GM12875 (cell line): ENCODE measurements around the gene RAB3C.

Experiments used
- H3K4me3 ChIP-seq: one replicate; pipeline ENCODE4 v1.5.1; 2011; ENCODE audit warnings: low read depth, low read length, control low read depth
- TF ChIP-seq, protein P1 (sequence below): IDR thresholded peaks from 2 replicates; pipeline ENCODE4 v1.5.1; 2011; ENCODE audit warnings: low read depth, mild to moderate bottlenecking, control low read depth, inconsistent platforms, low read length, moderate library complexity, borderline replicate concordance; ENCODE audit not compliant: insufficient read depth

The RAB3C gene

DNA sequence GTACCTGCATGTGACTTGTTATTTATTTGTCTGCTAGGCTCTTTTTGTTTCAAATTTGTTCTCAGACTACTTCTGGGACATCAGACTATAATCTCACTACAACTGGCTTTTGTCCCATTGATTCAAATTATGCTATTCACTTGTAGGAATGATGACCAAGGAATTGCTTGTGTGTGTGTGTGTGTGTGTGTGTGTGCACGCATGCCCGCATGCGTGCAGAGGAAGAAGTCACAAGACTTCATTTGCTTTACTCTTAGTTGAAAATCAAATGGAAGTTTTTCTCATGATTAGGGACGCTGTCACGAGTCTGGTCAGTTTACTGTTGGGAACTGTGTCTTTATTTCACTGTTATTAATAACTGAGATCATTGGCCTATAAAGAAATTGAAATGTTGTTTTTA lies 268.7 kb downstream of the RAB3C start:
- no peak overlapping the region for H3K4me3 ChIP-seq
- TF ChIP-seq, protein P1, sequence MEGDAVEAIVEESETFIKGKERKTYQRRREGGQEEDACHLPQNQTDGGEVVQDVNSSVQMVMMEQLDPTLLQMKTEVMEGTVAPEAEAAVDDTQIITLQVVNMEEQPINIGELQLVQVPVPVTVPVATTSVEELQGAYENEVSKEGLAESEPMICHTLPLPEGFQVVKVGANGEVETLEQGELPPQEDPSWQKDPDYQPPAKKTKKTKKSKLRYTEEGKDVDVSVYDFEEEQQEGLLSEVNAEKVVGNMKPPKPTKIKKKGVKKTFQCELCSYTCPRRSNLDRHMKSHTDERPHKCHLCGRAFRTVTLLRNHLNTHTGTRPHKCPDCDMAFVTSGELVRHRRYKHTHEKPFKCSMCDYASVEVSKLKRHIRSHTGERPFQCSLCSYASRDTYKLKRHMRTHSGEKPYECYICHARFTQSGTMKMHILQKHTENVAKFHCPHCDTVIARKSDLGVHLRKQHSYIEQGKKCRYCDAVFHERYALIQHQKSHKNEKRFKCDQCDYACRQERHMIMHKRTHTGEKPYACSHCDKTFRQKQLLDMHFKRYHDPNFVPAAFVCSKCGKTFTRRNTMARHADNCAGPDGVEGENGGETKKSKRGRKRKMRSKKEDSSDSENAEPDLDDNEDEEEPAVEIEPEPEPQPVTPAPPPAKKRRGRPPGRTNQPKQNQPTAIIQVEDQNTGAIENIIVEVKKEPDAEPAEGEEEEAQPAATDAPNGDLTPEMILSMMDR = no peak

DNA sequence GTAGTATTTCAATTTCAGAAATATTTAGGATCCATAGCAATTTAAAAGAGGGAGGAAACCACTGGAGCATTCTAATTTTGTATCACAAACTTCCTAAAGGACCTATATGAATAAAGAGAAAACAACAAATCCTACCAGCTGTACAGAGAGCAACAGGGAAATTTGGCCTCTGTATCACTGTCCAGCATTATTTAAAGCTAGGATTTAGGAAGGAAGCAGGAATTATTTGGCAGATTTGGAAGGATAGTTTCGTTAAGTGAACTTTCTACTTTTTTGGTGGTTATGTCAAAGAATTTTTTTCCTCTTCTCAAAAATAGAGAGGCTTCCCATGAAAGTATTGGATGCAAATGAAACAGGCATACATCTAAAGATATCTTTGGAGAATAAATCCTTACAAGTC lies 269.7 kb downstream of the RAB3C start:
- TF ChIP-seq, protein P1 = no peak

DNA sequence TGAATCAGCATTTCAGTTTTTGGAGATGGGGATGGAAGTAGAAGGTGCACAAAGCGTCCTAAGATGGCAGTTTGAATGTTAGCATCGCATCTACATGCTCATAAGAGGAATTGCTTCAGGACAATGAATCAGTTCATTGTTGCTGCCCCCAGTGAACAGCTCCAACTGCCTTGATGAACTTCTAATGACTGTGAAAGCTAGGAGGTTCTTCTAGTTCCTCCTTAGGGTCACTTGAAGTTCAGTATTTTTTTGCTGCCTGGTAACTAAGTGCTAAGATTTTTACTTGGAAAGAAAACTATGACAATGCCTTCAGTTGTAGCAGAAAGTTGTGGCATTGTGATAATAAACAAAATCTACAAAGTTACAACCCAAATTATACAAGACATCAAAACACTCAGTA lies 271.6 kb downstream of the RAB3C start:
- TF ChIP-seq, protein P1 = no peak
- no peak overlapping the region for H3K4me3 ChIP-seq

More for the DNA sequence above, 269.7 kb downstream of the RAB3C start:
- no peak overlapping the region for H3K4me3 ChIP-seq

DNA sequence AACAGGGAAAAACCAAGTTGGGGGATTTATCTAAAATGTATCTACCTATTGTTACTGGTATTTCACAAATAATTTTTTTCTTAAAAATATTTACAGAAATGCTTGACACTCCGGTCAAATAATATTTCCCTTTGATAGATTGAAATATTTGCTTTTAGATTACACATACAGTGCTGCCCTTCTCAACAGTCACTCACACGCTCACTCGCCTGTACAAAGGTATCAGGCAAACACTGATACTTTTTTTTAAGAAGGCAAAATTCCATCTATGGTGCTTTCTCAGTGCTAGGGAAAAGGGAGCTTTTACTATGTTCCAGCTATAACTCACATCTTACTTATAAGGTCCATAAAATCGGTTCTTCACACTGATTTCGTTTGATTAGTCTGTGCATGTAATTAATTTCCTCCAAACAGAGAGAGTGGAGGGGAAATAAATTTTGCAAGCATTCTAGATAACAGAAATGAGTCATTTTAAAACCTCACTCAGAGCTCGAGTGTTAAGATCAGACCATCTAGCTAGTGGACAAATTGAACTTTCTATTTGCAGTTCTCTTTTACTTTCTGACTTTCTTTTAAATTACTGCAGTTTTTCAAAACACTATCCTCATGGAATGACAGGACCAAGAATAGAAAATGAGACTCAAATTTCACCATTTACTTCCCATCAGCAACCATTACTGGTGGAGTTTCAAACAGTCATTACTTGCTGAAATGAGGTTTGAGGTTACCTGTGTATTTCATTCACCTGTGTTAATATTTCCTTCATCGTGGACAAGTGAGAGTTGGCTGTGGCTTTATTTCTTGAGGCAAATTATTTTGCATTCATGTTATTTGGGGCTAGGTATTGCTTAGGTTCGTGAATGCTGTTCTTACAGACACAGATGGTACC lies 273.2 kb downstream of the RAB3C start:
- TF ChIP-seq, protein P1 = no peak

DNA sequence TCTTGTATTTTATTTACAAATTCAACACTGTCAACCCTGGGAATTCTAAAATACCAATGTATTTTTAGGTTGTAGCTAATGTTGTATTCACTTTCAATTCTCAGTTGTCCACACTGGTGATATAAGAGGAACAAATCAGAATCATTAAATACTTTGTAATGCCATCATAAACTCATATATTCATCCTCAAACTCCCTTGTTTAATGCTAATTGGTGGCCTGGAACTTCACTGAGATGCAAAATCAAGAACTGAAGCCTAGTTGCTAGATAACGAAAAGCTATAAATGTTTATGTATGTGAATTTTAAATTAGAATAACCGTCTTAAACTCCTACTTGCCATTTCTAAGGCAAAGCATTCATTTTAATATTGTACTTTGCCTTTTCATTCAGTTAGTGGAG lies 274.7 kb downstream of the RAB3C start:
- TF ChIP-seq, protein P1 = no peak
- no peak overlapping the region for H3K4me3 ChIP-seq

More for the DNA sequence above, 273.2 kb downstream of the RAB3C start:
- no peak overlapping the region for H3K4me3 ChIP-seq

DNA sequence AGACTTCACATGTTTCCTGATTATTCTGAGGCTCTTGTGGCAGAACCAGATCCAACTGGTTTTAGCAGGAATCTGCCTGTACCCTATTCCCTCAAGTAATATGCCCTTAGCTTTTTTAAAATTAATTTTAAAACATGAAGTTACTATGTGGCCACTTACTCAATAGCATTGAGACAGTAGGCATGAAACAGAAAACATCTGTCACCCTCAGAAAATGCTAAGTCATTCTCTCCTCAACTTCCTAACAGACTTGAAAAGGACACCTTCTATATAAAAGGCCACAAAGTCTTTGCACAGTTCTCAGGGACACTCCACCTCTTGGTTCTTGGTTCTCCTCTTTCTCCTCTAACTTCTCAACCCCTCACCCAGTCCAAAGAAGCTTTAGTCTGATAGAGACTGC lies 277.8 kb downstream of the RAB3C start:
- H3K4me3 ChIP-seq = no peak overlapping the region
- TF ChIP-seq, protein P1 = no peak

DNA sequence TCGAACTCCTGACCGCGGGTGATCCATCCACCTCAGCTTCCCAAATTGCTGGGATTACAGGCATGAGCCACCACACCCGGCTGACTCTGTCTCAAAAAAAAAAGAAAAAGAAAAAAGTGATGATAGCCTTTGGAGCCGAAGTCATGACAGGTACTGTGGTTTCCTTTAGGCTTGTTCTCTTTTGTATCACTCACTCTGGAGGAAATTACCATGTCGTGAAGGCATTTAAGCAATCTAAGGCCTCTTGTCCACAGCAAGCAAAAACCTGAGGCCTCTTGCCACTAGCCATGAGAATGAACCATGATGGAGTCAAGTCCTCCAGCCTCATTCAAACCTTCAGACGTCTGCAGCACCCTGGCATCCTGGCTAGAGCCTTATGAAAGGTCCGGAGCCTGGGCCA lies 286.1 kb downstream of the RAB3C start:
- TF ChIP-seq, protein P1 = no peak
- H3K4me3 ChIP-seq = no peak overlapping the region
